NB4 (cell line): ENCODE results near the gene CPED1.

Source experiments
- DNase-seq: peaks from one replicate; pipeline ENCODE4 v3.0.0; 2010; ENCODE audit warnings: low read depth
- H3K4me3 ChIP-seq: one replicate; pipeline ENCODE4 v1.5.1; 2011; ENCODE audit warnings: mild to moderate bottlenecking, low read depth, low read length, moderate library complexity
- CTCF ChIP-seq: IDR thresholded peaks from one replicate; pipeline ENCODE4 v1.5.1; 2012; ENCODE audit warnings: low read depth, low read length
- MYC ChIP-seq: IDR thresholded peaks from 2 replicates; pipeline ENCODE4 v1.6.1; 2011; ENCODE audit warnings: low read depth, low read length
- POLR2A ChIP-seq: IDR thresholded peaks from 2 replicates; pipeline ENCODE4 v1.6.1; 2011; ENCODE audit warnings: mild to moderate bottlenecking; ENCODE audit not compliant: insufficient read length; ENCODE audit errors: extremely low read depth
- TF ChIP-seq, protein P1 (sequence below): IDR thresholded peaks from 2 replicates; pipeline ENCODE4 v1.6.1; 2011; ENCODE audit warnings: low read depth, low read length

The CPED1 gene

GRCh38 chr7:120951309-120951699, 37.2 kb upstream of the CPED1 start:
- peak overlapping the region; percentile 70 for H3K4me3 ChIP-seq
- TF ChIP-seq POLR2A (no peak), MYC (peak; percentile 28; the same call in 1 of the 2 replicates), CTCF (no peak)
- TF ChIP-seq, protein P1, sequence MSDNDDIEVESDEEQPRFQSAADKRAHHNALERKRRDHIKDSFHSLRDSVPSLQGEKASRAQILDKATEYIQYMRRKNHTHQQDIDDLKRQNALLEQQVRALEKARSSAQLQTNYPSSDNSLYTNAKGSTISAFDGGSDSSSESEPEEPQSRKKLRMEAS: no peak
- DNase-seq: no peak

DNA sequence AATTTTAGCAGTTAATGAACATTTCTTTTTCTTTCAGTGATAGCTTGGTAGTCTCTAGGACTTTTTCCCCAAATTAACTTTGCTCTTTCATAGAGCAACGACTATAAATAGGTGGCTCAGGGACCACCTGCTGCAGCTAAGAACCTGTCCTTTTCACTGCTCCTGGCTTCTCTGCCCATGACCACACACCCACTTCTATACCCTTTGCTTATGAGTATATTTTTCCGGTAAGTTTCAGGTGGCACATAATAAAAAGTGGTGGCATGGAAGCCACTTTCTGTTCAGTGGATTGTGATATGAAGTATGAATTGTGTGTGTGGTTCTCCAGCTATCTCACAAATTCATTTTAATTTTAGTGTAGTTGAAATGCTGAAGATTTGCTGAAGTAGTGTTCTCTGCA, 36.7 kb upstream of the CPED1 start:
- DNase-seq: no peak
- H3K4me3 ChIP-seq: peak overlapping the region; percentile 70
- TF ChIP-seq, protein P1: no peak
- TF ChIP-seq MYC: no peak
- TF ChIP-seq CTCF: no peak
- no peak for TF ChIP-seq POLR2A

DNA sequence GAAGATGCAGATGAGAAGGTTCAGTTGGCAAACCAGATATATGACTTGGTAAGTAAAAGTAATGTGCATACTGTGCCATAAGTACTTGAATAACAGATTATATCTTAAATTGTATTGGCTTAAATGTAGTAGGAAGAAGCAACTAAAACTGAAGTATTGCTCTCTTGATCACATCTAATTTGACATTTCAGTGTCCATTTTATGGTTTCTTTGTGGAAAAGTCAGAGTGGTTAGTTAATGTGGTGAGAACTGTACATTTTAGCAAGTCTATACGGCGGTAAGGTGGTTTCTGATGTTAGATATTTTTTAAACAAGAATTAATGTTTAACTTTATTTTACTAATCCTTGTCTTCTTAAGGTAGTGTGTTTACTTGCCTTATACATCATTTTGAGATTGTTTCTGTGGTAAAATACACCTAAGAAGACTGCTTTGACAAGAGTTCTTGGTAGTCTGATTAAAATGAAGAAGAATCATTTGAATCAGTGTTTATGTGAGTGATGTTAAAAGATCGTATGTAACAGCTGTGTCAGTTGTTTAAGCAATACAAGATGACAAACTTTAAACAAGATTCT, 32.8 kb upstream of the CPED1 start:
- no peak for TF ChIP-seq POLR2A
- no peak for TF ChIP-seq MYC
- no peak for TF ChIP-seq CTCF
- TF ChIP-seq, protein P1: no peak
- no peak for DNase-seq

GRCh38 chr7:120959929-120960484, 28.5 kb upstream of the CPED1 start:
- no peak for DNase-seq
- TF ChIP-seq MYC: no peak
- no peak for TF ChIP-seq CTCF
- TF ChIP-seq POLR2A: no peak
- TF ChIP-seq, protein P1: no peak
- H3K4me3 ChIP-seq: no peak overlapping the region

More for the DNA sequence above, 32.8 kb upstream of the CPED1 start:
- H3K4me3 ChIP-seq: no peak overlapping the region

DNA sequence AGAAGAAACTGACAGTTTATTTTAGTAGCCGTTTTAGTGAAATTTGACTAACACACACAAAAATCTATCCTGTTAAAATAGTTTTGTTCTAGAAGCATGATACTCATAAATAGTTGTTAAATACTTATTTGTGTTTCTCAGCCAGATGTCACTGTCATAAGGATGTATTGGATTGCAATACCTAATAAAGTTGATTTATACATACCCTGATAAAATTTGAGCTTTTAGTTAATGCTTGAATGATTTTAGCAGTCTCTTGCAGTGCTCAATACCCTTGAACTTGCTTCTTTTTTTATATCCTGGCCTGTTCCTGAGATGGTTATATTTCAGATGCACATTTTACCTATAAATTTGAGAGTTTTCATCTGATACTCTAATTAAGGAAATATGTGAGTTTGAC, 27.8 kb upstream of the CPED1 start:
- TF ChIP-seq MYC: no peak
- TF ChIP-seq CTCF: no peak
- no peak for TF ChIP-seq POLR2A
- DNase-seq: no peak
- H3K4me3 ChIP-seq: no peak overlapping the region
